SK-N-SH (cell line): ENCODE data around the gene SPOCK1.

ENCODE experiments used
- CHD2 ChIP-seq: fragments of 150-350 bp; IDR thresholded peaks from 2 replicates; pipeline ENCODE4 v1.6.1; 2018; ENCODE audit warnings: low read length; ENCODE audit not compliant: partially characterized antibody
- EP300 ChIP-seq, 2 experiments: IDR thresholded peaks; 2 replicates each; pipeline versions ENCODE4 v1.4.0 to v1.6.1; 2012; ENCODE audit warnings: borderline replicate concordance in 1 of 2, low read depth in 1 of 2, low read length in 1 of 2
- EZH2phosphoT487 ChIP-seq: fragments of 200-600 bp; sonication (generic); IDR thresholded peaks from 2 replicates; pipeline ENCODE4 v1.6.1; 2017; ENCODE audit warnings: low read depth, mixed run types, mild to moderate bottlenecking, antibody characterized with exemption, moderate library complexity, borderline replicate concordance
- FOSL2 ChIP-seq: IDR thresholded peaks from 2 replicates; pipeline ENCODE4 v1.4.0; 2012; ENCODE audit warnings: low read depth, mild to moderate bottlenecking, moderate library complexity, borderline replicate concordance
- GABPA ChIP-seq: IDR thresholded peaks from 2 replicates; pipeline ENCODE4 v1.4.0; 2012; ENCODE audit warnings: low read depth, mild to moderate bottlenecking
- RAD21 ChIP-seq: IDR thresholded peaks from 2 replicates; pipeline ENCODE4 v1.6.1; 2012; ENCODE audit warnings: mild to moderate bottlenecking, low read length
- TAF1 ChIP-seq: IDR thresholded peaks from 2 replicates; pipeline ENCODE4 v1.6.1; 2012; ENCODE audit warnings: low read depth, mild to moderate bottlenecking, low read length, moderate library complexity, borderline replicate concordance
- TCF12 ChIP-seq: IDR thresholded peaks from 2 replicates; pipeline ENCODE4 v1.4.0; 2012
- TEAD4 ChIP-seq: IDR thresholded peaks from 2 replicates; pipeline ENCODE4 v1.4.0; 2012; ENCODE audit warnings: mild to moderate bottlenecking, borderline replicate concordance; ENCODE audit not compliant: insufficient read depth
- USF1 ChIP-seq: IDR thresholded peaks from 2 replicates; pipeline ENCODE4 v1.4.0; 2012; ENCODE audit warnings: low read depth, borderline replicate concordance
- ZBTB33 ChIP-seq: IDR thresholded peaks from 2 replicates; pipeline ENCODE4 v1.4.0; 2012; ENCODE audit warnings: low read depth, borderline replicate concordance
- TF ChIP-seq, protein P1 (sequence below): fragments of 200-600 bp; sonication (generic); IDR thresholded peaks from 2 replicates; pipeline ENCODE4 v1.6.1; 2017; ENCODE audit warnings: antibody characterized with exemption, mild to moderate bottlenecking, moderate library complexity
- TF ChIP-seq, protein P2 (sequence below): fragments of 150-350 bp; IDR thresholded peaks from 2 replicates; pipeline ENCODE4 v1.6.1; 2016; ENCODE audit warnings: mild to moderate bottlenecking, low read depth, low read length
- TF ChIP-seq, protein P3 (sequence below): IDR thresholded peaks from 2 replicates; pipeline ENCODE4 v1.6.1; 2012; ENCODE audit warnings: mild to moderate bottlenecking, low read depth, low read length, moderate library complexity

DNA sequence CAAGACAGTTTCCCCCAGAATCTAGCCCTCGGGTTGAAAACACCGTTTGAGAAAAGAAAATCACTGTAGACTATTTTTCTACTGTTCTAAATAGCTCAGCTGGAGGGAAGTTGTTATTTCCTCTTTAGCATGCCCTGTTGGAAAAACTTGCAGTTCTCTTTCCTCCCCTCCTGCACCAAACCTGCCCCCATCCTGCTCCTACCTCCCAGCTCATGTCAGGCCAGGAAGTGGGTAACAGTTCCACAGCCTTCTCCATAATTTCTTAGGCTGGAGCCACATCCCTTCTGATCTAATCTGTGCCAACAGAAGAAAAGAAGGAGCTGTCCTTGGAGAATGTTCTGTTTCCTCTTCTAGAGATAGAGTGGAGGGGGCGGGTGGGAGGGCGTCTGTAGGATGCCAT is 437.7 kb downstream of the SPOCK1 start:
- TF ChIP-seq, protein P1, sequence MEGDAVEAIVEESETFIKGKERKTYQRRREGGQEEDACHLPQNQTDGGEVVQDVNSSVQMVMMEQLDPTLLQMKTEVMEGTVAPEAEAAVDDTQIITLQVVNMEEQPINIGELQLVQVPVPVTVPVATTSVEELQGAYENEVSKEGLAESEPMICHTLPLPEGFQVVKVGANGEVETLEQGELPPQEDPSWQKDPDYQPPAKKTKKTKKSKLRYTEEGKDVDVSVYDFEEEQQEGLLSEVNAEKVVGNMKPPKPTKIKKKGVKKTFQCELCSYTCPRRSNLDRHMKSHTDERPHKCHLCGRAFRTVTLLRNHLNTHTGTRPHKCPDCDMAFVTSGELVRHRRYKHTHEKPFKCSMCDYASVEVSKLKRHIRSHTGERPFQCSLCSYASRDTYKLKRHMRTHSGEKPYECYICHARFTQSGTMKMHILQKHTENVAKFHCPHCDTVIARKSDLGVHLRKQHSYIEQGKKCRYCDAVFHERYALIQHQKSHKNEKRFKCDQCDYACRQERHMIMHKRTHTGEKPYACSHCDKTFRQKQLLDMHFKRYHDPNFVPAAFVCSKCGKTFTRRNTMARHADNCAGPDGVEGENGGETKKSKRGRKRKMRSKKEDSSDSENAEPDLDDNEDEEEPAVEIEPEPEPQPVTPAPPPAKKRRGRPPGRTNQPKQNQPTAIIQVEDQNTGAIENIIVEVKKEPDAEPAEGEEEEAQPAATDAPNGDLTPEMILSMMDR: no peak
- TF ChIP-seq TCF12 (no peak), RAD21 (no peak), CHD2 (no peak), ZBTB33 (no peak), USF1 (no peak), TEAD4 (no peak), EP300 (IDR thresholded peaks at IDR 0.05; ENCODE audit: borderline replicate concordance in 1 of 2, low read depth in 1 of 2, low read length in 1 of 2) (no peak), EZH2phosphoT487 (no peak), GABPA (no peak), FOSL2 (no peak), TAF1 (no peak)
- TF ChIP-seq, protein P2, sequence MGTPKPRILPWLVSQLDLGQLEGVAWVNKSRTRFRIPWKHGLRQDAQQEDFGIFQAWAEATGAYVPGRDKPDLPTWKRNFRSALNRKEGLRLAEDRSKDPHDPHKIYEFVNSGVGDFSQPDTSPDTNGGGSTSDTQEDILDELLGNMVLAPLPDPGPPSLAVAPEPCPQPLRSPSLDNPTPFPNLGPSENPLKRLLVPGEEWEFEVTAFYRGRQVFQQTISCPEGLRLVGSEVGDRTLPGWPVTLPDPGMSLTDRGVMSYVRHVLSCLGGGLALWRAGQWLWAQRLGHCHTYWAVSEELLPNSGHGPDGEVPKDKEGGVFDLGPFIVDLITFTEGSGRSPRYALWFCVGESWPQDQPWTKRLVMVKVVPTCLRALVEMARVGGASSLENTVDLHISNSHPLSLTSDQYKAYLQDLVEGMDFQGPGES: no peak
- TF ChIP-seq, protein P3, sequence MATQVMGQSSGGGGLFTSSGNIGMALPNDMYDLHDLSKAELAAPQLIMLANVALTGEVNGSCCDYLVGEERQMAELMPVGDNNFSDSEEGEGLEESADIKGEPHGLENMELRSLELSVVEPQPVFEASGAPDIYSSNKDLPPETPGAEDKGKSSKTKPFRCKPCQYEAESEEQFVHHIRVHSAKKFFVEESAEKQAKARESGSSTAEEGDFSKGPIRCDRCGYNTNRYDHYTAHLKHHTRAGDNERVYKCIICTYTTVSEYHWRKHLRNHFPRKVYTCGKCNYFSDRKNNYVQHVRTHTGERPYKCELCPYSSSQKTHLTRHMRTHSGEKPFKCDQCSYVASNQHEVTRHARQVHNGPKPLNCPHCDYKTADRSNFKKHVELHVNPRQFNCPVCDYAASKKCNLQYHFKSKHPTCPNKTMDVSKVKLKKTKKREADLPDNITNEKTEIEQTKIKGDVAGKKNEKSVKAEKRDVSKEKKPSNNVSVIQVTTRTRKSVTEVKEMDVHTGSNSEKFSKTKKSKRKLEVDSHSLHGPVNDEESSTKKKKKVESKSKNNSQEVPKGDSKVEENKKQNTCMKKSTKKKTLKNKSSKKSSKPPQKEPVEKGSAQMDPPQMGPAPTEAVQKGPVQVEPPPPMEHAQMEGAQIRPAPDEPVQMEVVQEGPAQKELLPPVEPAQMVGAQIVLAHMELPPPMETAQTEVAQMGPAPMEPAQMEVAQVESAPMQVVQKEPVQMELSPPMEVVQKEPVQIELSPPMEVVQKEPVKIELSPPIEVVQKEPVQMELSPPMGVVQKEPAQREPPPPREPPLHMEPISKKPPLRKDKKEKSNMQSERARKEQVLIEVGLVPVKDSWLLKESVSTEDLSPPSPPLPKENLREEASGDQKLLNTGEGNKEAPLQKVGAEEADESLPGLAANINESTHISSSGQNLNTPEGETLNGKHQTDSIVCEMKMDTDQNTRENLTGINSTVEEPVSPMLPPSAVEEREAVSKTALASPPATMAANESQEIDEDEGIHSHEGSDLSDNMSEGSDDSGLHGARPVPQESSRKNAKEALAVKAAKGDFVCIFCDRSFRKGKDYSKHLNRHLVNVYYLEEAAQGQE: no peak
